Effector CD4-positive, alpha-beta T cell (primary cell): ENCODE data around the gene RHD.
A peak's percentile ranks its signal among the peaks of the same experiment; 100 is the strongest.
"Not testable (repeated sequence)": the region's sequence is repeated elsewhere in the genome, so short reads cannot be mapped to it uniquely, and the experiment has no call there.

Source experiments
- DNase-seq: peaks from one replicate; pipeline ENCODE4 v3.0.0-alpha.2; 2020

The RHD gene

DNA sequence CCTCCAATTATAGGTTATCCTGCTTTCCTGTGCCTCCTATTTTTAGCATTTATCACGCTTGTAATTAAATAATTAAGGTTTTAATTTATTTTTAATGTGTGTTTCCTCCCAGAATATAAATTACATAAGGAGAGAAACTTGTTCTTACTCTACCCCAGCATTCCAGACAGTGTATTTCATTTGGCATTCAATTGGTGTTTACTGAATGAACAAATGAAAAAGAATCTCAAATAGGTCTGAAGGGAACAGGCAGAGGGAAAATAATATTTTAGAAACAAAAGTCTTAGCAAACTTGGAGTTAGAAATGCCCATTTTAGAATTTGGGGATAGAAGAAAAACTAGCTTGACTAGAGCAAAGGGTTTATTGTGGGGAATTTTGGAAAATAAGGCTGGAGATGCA lies 15.1 kb upstream of the RHD start:
- DNase-seq, result no peak

DNA sequence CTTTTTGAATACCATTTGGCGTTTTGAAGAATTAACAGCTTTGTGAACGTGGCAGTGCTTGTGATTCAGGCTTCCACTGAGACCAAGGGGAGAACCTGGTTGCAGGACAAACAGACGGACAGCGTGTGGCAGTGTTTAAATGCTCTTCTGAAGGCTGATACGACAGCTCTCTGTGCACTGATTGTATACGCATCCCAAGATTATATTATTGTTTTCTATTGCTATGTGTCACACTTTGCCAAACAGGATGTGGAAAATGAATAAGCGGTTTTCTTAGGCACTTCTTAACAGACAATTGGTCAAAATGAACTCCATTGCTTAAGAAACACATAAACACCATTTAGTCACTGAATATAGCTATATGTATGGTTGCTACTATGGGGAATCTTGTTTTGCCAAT lies 12.5 kb upstream of the RHD start:
- DNase-seq, result not testable (repeated sequence)

GRCh38 chr1:25260336-25260735 lies 12.0 kb upstream of the RHD start:
- not testable (repeated sequence) for DNase-seq

GRCh38 chr1:25266554-25267287 lies 5.6 kb upstream of the RHD start:
- DNase-seq, result peak; percentile 8

GRCh38 chr1:25267288-25268142 lies 4.8 kb upstream of the RHD start:
- peak; percentile 87 for DNase-seq

DNA sequence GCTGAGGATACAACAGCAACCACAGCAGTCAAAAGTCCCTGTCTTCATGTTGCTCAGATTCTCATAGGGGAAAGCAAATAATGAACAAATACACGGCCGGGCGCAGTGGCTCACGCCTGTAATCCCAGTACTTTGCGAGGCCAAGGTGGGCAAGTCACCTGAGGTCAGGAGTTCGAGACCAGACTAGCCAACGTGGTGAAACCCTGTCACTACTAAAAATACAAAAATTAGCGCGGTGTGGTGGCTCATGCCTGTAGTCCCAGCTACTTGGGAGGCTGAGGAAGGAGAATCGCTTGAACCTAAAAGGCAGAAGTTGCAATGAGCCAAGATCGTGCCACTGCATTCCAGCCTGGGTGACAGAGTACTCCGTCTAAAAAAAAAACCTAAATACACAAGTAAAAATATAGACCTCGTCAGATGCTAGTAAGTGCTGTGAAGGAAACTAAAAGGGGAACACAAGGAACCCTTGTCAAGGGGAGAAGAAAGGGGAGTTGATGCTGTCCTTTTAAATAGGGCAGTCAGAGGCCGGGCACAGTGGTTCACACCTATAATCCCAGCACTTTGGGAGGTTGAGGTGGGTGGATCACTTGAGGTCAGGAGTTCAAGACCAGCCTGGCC lies 4.1 kb upstream of the RHD start:
- not testable (repeated sequence) for DNase-seq

- DNase-seq, result not testable (repeated sequence)
These were observed 3.3 kb downstream of the RHD start for GRCh38 chr1:25275648-25276047.

GRCh38 chr1:25277295-25277694 lies 5.0 kb downstream of the RHD start:
- not testable (repeated sequence) for DNase-seq

GRCh38 chr1:25278358-25278757 lies 6.0 kb downstream of the RHD start:
- DNase-seq, result not testable (repeated sequence)

DNA sequence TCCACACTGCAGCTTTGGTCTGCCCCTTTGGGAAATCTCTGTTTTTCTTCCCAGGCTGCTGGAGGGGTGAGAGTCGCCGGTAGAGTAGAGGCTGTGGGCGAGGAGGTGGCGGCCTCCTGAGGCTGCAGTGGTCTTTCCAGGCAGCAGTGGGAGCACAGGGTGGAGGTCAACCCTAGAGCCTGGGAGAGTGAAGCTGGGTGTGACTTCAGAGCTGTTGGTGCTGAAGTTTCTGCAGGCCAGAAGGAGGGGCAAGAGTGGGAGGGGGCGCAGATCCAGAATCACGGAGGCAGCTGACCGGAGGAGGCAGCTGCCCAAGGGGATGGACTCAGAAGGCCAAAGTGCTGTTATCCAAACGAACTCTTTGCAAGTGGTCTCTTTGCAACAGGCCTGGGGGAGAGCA lies 6.5 kb downstream of the RHD start:
- not testable (repeated sequence) for DNase-seq

DNA sequence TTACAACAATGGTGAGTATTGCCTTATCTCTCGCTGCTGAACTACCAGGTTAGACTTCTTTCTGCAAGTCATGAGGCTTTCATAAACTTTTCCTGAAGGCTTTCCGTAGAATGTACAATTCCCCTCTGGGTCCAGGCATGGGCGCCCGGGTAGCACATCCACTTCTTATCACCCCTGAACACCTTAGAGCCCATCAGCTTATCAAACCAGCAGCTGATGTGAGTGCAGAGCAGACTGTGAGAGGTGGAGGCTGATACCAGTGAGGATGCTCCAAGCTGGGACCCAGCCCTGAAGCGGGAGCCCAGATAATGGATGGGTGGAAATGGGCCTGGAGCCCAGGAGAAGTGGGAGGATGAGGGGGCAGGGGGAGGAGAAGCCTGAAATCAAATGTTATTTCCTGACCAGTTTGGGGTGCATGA lies 7.4 kb downstream of the RHD start:
- DNase-seq, result not testable (repeated sequence)

DNA sequence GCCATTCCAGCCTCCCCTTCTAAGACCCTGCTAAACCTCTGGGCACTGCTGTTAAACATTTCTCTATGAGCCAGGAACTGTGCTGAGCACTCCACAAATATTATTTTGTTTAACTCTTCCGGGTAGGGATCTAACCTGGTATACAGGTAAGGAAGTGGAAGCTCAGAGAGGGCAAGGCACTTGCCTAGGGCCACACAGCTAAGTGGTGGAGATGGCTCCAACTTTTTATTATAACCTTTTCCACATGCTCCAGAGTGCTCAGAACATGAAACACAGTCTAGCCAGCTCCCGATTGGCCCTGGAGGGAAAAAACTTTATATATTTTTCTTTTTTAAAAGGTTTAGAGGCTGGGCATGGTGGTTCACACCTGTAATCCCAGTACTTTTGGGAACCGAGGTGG lies 13.6 kb downstream of the RHD start:
- DNase-seq, result not testable (repeated sequence)

DNA sequence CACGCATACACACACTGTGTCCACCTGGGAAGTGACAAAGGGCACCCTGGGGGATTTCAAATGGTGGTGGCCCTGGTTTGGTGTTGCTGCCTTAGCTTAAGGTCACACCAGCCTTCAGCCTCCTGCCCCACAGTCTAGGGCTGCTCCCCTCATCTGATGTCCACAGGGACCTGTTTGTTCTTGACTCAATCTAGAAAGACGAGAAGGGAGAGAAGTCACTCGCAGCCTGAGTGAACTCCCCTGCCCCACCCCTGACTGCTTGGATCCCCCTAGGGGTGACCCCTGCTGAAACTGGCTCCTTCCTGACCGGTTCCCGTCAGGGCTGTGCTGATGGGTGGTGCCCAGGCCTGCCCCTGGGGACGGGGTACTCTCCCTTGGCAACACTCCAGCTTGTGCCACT lies 14.9 kb downstream of the RHD start:
- not testable (repeated sequence) for DNase-seq

- DNase-seq, result not testable (repeated sequence)
These were observed 16.3 kb downstream of the RHD start for GRCh38 chr1:25288573-25289101.

DNA sequence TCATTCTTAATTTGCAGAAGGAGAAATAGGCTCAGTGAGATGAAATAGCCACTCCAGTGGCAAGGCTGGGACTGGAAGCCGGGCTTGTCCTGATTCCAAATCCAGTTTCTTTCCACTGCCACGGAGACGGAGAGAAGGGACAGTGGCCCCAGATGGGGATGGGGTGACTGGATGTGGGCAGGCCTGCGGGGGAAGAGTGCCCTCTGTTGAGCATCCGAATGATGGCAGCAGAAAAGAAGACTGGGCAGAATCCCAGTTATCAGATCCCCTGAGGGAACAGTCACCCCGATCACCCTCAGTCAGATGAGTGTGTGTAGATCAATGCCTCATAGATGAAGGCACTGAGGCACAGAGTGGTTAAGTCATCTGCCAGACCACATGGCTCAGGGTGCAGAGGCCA lies 17.7 kb downstream of the RHD start:
- DNase-seq, result not testable (repeated sequence)

GRCh38 chr1:25293426-25293825 lies 21.1 kb downstream of the RHD start:
- DNase-seq, result not testable (repeated sequence)

- DNase-seq, result not testable (repeated sequence)
These were observed 22.8 kb downstream of the RHD start for GRCh38 chr1:25294889-25295826.

GRCh38 chr1:25296501-25296900 lies 24.2 kb downstream of the RHD start:
- not testable (repeated sequence) for DNase-seq

DNA sequence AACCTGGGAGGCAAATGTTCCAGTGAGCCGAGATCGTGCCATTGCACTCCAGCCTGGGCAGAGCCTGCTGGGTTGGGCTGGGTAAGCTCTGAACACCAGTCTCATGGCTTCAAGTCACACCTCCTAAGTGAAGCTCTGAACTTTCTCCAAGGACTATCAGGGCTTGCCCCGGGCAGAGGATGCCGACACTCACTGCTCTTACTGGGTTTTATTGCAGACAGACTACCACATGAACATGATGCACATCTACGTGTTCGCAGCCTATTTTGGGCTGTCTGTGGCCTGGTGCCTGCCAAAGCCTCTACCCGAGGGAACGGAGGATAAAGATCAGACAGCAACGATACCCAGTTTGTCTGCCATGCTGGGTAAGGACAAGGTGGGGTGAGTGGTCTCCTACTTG lies 28.4 kb downstream of the RHD start:
- DNase-seq, result not testable (repeated sequence)

- DNase-seq, result not testable (repeated sequence)
These were observed 30.0 kb downstream of the RHD start for GRCh38 chr1:25302330-25302729.

GRCh38 chr1:25304936-25305335 lies 32.6 kb downstream of the RHD start:
- not testable (repeated sequence) for DNase-seq

GRCh38 chr1:25308168-25308567 lies 35.9 kb downstream of the RHD start:
- not testable (repeated sequence) for DNase-seq
